HG03571 (cell line): ENCODE results near the gene TM9SF1.

Source experiments
- ATAC-seq: cut with Tn5 transposase; IDR thresholded peaks from one replicate; pipeline ENCODE4 v1.9.1; 2021; ENCODE audit not compliant: unreplicated experiment

TM9SF1 gene

GRCh38 chr14:24179961-24180796, 15.1 kb downstream of the TM9SF1 start:
- ATAC-seq, result no peak

- no peak for ATAC-seq
These were observed 15.8 kb downstream of the TM9SF1 start for GRCh38 chr14:24179294-24179960.

- ATAC-seq, result no peak
These were observed 16.7 kb downstream of the TM9SF1 start for GRCh38 chr14:24178399-24179178.

GRCh38 chr14:24177891-24178290, 17.4 kb downstream of the TM9SF1 start:
- ATAC-seq, result no peak

- ATAC-seq, result no peak
These were observed 18.0 kb downstream of the TM9SF1 start for GRCh38 chr14:24177041-24177825.

GRCh38 chr14:24176599-24176998, 18.6 kb downstream of the TM9SF1 start:
- ATAC-seq, result no peak

GRCh38 chr14:24172871-24173281, 22.4 kb downstream of the TM9SF1 start:
- ATAC-seq, result no peak

GRCh38 chr14:24172261-24172860, 22.9 kb downstream of the TM9SF1 start:
- no peak for ATAC-seq

- ATAC-seq, result peak; percentile 87
These were observed 23.6 kb downstream of the TM9SF1 start, which contains the start of gene REC8 for GRCh38 chr14:24171422-24172260. Gene REC8 (plus strand): TSS chr14:24172080. CDS start chr14:24172553, 473 bp downstream.

GRCh38 chr14:24167469-24168114, 27.6 kb downstream of the TM9SF1 start:
- ATAC-seq, result no peak

- ATAC-seq, result no peak
These were observed 29.5 kb downstream of the TM9SF1 start for GRCh38 chr14:24165785-24166184.

- ATAC-seq, result no peak
These were observed 30.7 kb downstream of the TM9SF1 start for GRCh38 chr14:24164518-24164991.

- no peak for ATAC-seq
These were observed 33.1 kb downstream of the TM9SF1 start for GRCh38 chr14:24162093-24162492.

GRCh38 chr14:24160850-24161804, 34.1 kb downstream of the TM9SF1 start, which contains the start of gene IRF9:
Gene IRF9 (plus strand): TSS chr14:24161265. CDS start chr14:24162145, 880 bp downstream.
- ATAC-seq, result peak; percentile 64

GRCh38 chr14:24160499-24160849, 34.8 kb downstream of the TM9SF1 start:
- no peak for ATAC-seq

- no peak for ATAC-seq
These were observed 35.3 kb downstream of the TM9SF1 start for GRCh38 chr14:24159777-24160498.

- no peak for ATAC-seq
These were observed 37.9 kb downstream of the TM9SF1 start for GRCh38 chr14:24157331-24157730.
